Activated CD4-positive, CD25-positive, alpha-beta regulatory T cell treated with anti-CD3 and anti-CD28 coated beads, Interleukin-2, amount 50 U/mL, for 24 hours (primary cell): Measurements from ENCODE around the gene SUSD1.
"Not testable (repeated sequence)": the region's sequence is repeated elsewhere in the genome, so short reads cannot be mapped to it uniquely, and the experiment has no call there.

ENCODE experiments used
- ATAC-seq, 2 donors: fragments of 150-1000 bp; cut with Tn5 transposase; one replicate each; pipeline ENCODE4 v1.10.0; 2021; ENCODE audit warnings: mild to moderate bottlenecking in 1 of 2, moderate library complexity in 1 of 2

The SUSD1 gene

GRCh38 chr9:112173489-112174221 is 1.4 kb downstream of the SUSD1 start:
- ATAC-seq, result no peak

GRCh38 chr9:112170968-112171367 is 4.1 kb downstream of the SUSD1 start:
- no peak for ATAC-seq

GRCh38 chr9:112170235-112170634 is 4.9 kb downstream of the SUSD1 start:
- no peak for ATAC-seq

- ATAC-seq, result peak in 1 of 2 donors; percentile 24
Observed at GRCh38 chr9:112169368-112169767, 5.7 kb downstream of the SUSD1 start.

GRCh38 chr9:112168197-112168596 is 6.9 kb downstream of the SUSD1 start:
- peak; percentile 41 to 58 for ATAC-seq

GRCh38 chr9:112166176-112167140 is 8.6 kb downstream of the SUSD1 start:
- ATAC-seq, result no peak

GRCh38 chr9:112162621-112163413 is 12.3 kb downstream of the SUSD1 start:
- no peak for ATAC-seq

GRCh38 chr9:112159781-112160180 is 15.3 kb downstream of the SUSD1 start:
- ATAC-seq, result no peak

- no peak for ATAC-seq
Observed at GRCh38 chr9:112158656-112159367, 16.3 kb downstream of the SUSD1 start.

- no peak for ATAC-seq
Observed at GRCh38 chr9:112157961-112158360, 17.1 kb downstream of the SUSD1 start.

- ATAC-seq, result no peak
Observed at GRCh38 chr9:112157087-112157486, 18.0 kb downstream of the SUSD1 start.

GRCh38 chr9:112149211-112149610 is 25.9 kb downstream of the SUSD1 start:
- ATAC-seq, result no peak

GRCh38 chr9:112145886-112146285 is 29.2 kb downstream of the SUSD1 start:
- ATAC-seq, result no peak

GRCh38 chr9:112144807-112145206 is 30.3 kb downstream of the SUSD1 start:
- ATAC-seq, result no peak

GRCh38 chr9:112142420-112142819 is 32.7 kb downstream of the SUSD1 start:
- ATAC-seq, result no peak

- no peak for ATAC-seq
Observed at GRCh38 chr9:112140936-112141335, 34.2 kb downstream of the SUSD1 start.

GRCh38 chr9:112137066-112137465 is 38.0 kb downstream of the SUSD1 start:
- no peak for ATAC-seq

GRCh38 chr9:112135706-112136105 is 39.4 kb downstream of the SUSD1 start:
- no peak for ATAC-seq

- ATAC-seq, result not testable (repeated sequence)
Observed at GRCh38 chr9:112133806-112134205, 41.3 kb downstream of the SUSD1 start.

- ATAC-seq, result no peak
Observed at GRCh38 chr9:112132356-112132755, 42.7 kb downstream of the SUSD1 start.

- ATAC-seq, result no peak
Observed at GRCh38 chr9:112130997-112131396, 44.1 kb downstream of the SUSD1 start.

- ATAC-seq, result no peak
Observed at GRCh38 chr9:112130347-112130746, 44.8 kb downstream of the SUSD1 start.
